Transverse colon (tissue), 4 donors: ENCODE measurements around the gene ADCY5. TPM values are rescaled to one million over a fixed set of nuclear protein-coding genes. Genes with fewer than 3 reads are reported as not detected.
A peak's percentile ranks its signal among the peaks of the same experiment; 100 is the strongest.

ENCODE experiments used
- DNase-seq: peaks from one replicate; pipeline ENCODE4 v3.0.0-alpha.2; 2019
- H3K27ac ChIP-seq, 4 donors: fragments of 200-600 bp; sonication (generic); 2 replicates each; pipeline ENCODE4 v1.5.1; 2016 to 2018; ENCODE audit warnings: inconsistent platforms in 4 of 4
- H3K27me3 ChIP-seq: fragments of 200-600 bp; sonication (generic); 2 replicates; pipeline ENCODE4 v1.5.1; 2017; ENCODE audit warnings: inconsistent platforms
- H3K36me3 ChIP-seq, 4 donors: fragments of 200-600 bp; sonication (generic); 2 replicates each; pipeline ENCODE4 v1.5.1; 2017 to 2019; ENCODE audit warnings: inconsistent platforms in 4 of 4
- H3K4me1 ChIP-seq, 4 donors: fragments of 200-600 bp; sonication (generic); 2 replicates each; pipeline ENCODE4 v1.5.1; 2017 to 2020; ENCODE audit warnings: inconsistent platforms in 4 of 4
- H3K4me3 ChIP-seq, 4 donors: fragments of 200-600 bp; sonication (generic); 1 replicate in 1 of 4; 2 replicates in 3 of 4; pipeline versions ENCODE4 v1.5.1 to v1.6.1; 2017 to 2019; ENCODE audit warnings: inconsistent platforms in 4 of 4
- H3K9me3 ChIP-seq, 2 donors: fragments of 200-600 bp; sonication (generic); 2 replicates each; pipeline ENCODE4 v1.5.1; 2017 to 2019; ENCODE audit warnings: inconsistent platforms in 2 of 2
- EP300 ChIP-seq: sonication (generic); formaldehyde crosslinking; IDR thresholded peaks from one replicate; pipeline ENCODE4 v1.6.1; 2017; ENCODE audit warnings: antibody characterized with exemption, low read depth
- POLR2A ChIP-seq: fragments of 450-650 bp; IDR thresholded peaks from one replicate; pipeline ENCODE4 v1.6.1; 2016; ENCODE audit warnings: antibody characterized with exemption, mild to moderate bottlenecking, moderate library complexity
- POLR2AphosphoS5 ChIP-seq, 3 donors: sonication (generic); formaldehyde crosslinking; IDR thresholded peaks; one replicate each; pipeline ENCODE4 v1.6.1; 2016; ENCODE audit warnings: antibody characterized with exemption in 3 of 3
- WGBS, 2 donors: methylation state at CpG; one replicate each; pipeline ENCODE4 v1.1.5; 2018; ENCODE audit warnings: low coverage in 1 of 2; 5-methylcytosine and 5-hydroxymethylcytosine counted together
- in situ Hi-C, 4 donors: fragments of 200-750 bp; cut with MboI; loops; one replicate each; pipeline versions ENCODE4 v1.15.0 to v1.15.1; 2017; ENCODE audit warnings: low sequenced_read_pairs in 3 of 4, low pct_ligation_motif_present in 1 of 4, low pct_unique_long_range_greater_than_20kb in 1 of 4
- intact Hi-C: fragments of 100-400 bp; cut with DNase I; formaldehyde crosslinking; loops from one replicate; pipeline ENCODE4 v1.15.1; 2023; ENCODE audit warnings: low total_unique reads
- total RNA-seq, 4 donors: library from RNA; depleted of rRNA; stranded (reverse); fragments of >200 nt; gene quantifications; one replicate each; pipeline ENCODE4 v1.1.0, GENCODE V29; 2016
- TF ChIP-seq, protein P1 (sequence below), 5 experiments: fragments of 200-600 bp in 3 of 5; fragments of 450-650 bp in 2 of 5; sonication (generic) in 3 of 5; IDR thresholded peaks; 1 replicate in 2 of 5; 2 replicates in 3 of 5; pipeline ENCODE4 v1.5.1; 2016 to 2017; ENCODE audit warnings: antibody characterized with exemption in 5 of 5, inconsistent platforms in 3 of 5, mild to moderate bottlenecking in 2 of 5, moderate library complexity in 1 of 5

ADCY5 gene
- total RNA-seq, 4 donors from 2014 or later = 13.9 to 42.0 (median 28.6) TPM

DNA sequence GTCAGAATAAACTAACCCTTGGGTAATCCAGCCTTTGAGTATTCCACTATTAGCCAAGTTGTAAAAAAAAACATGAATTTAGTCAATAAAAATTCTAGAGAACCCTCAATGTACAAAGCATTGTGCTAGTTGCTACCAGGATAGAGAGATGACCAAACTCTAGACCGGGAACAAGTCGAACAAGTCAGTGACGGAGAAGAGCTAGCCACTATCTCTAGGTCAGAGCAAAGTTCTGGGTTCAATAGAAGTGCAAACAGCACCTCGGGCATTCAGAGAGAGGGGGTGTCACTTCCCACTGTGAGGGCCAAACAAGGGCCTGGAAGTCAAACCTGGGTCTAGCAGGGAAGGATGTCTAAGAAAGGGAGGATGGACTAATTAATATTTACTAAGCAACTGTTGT lies 2.3 kb upstream of the ADCY5 start:
- H3K36me3 ChIP-seq = no peaks in the 10 kb centered on the region
- WGBS, 2 donors = 69 to 70% methylated on average over 4 of the region's 4 CpGs
- no peak overlapping the region for H3K27ac ChIP-seq
- H3K4me3 ChIP-seq = no peak overlapping the region
- no peak for DNase-seq
- H3K27me3 ChIP-seq = peaks cover 62% of the 10 kb centered on the region
- in situ Hi-C loops (no loop called here), intact Hi-C loops (no loop called here)
- no peaks in the 10 kb centered on the region for H3K9me3 ChIP-seq
- no peak for TF ChIP-seq POLR2A
- no peak for TF ChIP-seq POLR2AphosphoS5 (IDR thresholded peaks at IDR 0.05)
- TF ChIP-seq, protein P1, sequence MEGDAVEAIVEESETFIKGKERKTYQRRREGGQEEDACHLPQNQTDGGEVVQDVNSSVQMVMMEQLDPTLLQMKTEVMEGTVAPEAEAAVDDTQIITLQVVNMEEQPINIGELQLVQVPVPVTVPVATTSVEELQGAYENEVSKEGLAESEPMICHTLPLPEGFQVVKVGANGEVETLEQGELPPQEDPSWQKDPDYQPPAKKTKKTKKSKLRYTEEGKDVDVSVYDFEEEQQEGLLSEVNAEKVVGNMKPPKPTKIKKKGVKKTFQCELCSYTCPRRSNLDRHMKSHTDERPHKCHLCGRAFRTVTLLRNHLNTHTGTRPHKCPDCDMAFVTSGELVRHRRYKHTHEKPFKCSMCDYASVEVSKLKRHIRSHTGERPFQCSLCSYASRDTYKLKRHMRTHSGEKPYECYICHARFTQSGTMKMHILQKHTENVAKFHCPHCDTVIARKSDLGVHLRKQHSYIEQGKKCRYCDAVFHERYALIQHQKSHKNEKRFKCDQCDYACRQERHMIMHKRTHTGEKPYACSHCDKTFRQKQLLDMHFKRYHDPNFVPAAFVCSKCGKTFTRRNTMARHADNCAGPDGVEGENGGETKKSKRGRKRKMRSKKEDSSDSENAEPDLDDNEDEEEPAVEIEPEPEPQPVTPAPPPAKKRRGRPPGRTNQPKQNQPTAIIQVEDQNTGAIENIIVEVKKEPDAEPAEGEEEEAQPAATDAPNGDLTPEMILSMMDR (IDR thresholded peaks at IDR 0.05) = no peak
- TF ChIP-seq EP300 = no peak
- peaks cover 0 to 25% (median 15%) of the 10 kb centered on the region in 4 donors for H3K4me1 ChIP-seq

DNA sequence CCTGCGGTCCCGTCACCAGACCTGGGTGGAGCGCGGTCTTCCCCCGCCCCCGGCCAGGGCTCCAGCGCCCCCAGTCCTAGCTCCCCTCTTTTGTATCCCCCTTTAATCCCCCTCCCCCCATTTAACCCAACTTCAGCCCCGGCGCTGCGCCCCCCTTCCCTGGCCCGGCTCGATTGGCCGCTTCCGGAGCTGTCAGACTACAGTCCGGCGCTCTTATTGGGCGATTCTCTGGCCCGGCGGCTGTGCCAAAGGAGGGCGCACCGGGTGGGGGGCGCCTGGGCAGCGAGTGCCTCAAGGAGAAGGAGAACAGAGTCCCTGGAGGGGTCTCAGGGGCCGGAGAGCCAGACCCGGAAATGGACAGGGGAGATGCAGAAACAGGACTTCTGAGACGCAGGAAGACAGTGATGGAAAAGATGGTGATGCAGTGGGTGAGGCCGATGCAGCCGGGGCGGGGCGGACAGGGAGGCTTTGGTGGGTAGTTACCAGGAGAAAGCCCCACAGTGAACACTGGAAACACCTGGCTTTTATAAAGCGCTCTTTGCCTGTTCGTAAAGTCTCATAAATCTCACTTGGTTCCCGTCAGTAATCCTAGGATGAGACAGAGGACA lies 1.2 kb upstream of the ADCY5 start:
- no peaks in the 10 kb centered on the region for H3K36me3 ChIP-seq
- H3K4me3 ChIP-seq = peak overlapping the region; percentile 43 to 82 (median 68)
- in situ Hi-C loops (no loop called here), intact Hi-C loops (loop anchor here (5.0 to 10.0 kb wide), 2 partner anchors 75 to 118 kb away; no protein-coding TSS in a partner anchor)
- WGBS, 2 donors = 0 to 8% methylated on average over 2 to 30 of the region's 33 CpGs
- H3K9me3 ChIP-seq = no peaks in the 10 kb centered on the region
- peak overlapping the region; percentile 83 to 90 (median 88) for H3K27ac ChIP-seq
- TF ChIP-seq EP300 (no peak), POLR2A (no peak), POLR2AphosphoS5 (IDR thresholded peaks at IDR 0.05) (no peak)
- TF ChIP-seq, protein P1 (IDR thresholded peaks at IDR 0.05) = no peak
- H3K27me3 ChIP-seq = peaks cover 62% of the 10 kb centered on the region
- DNase-seq = peak; percentile 17
- peaks cover 0 to 25% (median 15%) of the 10 kb centered on the region in 4 donors for H3K4me1 ChIP-seq

DNA sequence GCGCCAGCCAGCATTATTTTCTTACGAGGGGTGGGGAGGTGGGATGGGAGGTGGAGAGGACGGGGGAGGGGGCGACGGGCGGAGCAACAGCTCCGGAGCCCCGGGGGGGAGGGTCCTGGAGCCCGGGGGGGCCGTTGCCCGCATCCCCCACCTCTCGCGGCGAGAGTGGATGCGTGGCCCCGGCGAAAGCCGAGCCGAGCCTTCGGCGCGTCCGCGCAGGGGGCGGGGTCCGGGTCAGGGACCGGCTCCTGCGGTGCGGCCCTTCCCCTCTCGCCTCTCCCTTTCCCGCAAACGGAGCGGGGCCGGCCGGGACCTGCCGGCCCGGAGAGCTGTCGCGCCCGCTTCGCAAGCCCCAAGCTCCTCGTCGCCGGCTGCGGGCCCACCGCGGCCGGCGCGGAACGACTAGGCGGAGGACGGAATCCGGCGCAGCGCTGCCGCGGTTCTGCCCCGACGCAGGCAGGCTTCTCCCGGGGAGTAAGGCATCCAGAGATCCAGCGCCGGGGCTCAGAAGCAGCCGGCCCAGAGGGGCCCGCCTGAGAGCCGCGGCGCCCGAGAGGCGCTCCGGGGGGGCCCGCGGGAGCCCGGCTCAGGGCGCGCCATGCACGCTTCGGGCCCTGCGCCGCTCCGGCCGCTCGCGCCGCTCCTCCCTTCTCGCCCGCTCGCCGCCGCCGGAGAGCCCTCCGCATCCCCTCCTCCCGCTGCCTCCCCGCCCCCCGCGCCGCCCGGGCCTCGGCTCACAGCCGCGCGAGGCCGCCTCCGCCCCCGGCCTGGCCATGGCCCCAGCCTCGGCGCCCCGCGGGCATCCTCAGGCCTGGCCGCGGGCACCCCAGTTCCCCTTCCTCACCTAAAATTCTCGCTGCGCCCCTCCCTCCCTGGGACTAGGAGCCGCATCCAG lies 459 bp upstream of the ADCY5 start:
- peaks cover 0 to 25% (median 18%) of the 10 kb centered on the region in 4 donors for H3K4me1 ChIP-seq
- DNase-seq = peak; percentile 26
- in situ Hi-C loops (no loop called here), intact Hi-C loops (loop anchor here (5.0 to 10.0 kb wide), 2 partner anchors 75 to 117 kb away; no protein-coding TSS in a partner anchor)
- peak overlapping the region; percentile 59 to 82 (median 68) for H3K4me3 ChIP-seq
- no peaks in the 10 kb centered on the region for H3K9me3 ChIP-seq
- H3K27me3 ChIP-seq = peaks cover 62% of the 10 kb centered on the region
- WGBS, 2 donors = 1% methylated on average over 78 of the region's 114 CpGs; no CpG with 5 or more reads in 1 of the 2 donors
- no peaks in the 10 kb centered on the region for H3K36me3 ChIP-seq
- peak overlapping the region; percentile 83 to 90 (median 88) for H3K27ac ChIP-seq
- TF ChIP-seq, protein P1 (IDR thresholded peaks at IDR 0.05) = no peak
- no peak for TF ChIP-seq POLR2AphosphoS5 (IDR thresholded peaks at IDR 0.05)

DNA sequence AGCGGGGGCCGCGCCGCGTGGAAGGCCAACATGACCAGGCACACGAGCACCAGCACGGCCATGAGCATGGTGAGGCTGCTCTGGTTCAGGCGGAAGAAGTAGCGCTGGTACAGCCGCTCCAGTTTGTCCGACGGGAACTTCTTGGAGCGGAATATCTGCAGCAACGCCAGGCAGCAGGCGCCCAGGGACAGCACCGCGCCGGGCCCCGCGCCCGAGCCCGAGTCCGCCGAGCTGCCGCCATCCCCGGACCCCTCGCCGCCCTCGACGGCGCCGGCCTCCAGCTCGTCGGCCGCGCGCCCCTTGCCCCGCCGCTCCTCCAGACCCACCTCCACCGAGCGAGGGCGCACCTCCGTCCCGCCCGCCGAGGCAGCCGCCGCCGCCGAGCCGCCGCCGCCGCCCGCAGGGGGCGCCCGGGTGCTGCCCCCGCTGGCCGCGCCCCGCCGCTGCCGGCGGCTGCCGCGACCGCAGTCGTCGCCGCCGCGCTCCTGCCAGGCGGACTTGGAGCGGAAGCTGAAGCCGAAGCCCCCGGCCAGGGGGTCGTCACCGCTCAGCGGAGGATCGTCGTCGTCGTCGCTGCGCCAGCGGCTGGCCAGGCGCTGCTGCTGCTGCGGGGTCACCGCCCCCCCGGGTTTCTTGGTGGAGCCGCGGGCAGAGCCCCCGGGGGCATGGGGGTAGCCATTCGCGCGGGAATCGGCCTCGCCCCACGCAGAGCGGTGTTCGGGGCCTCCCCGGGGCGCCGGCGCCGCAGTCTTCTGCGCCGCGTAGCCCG lies 957 bp downstream of the ADCY5 start:
- Histone ChIP-seq H3K9me3 (no peaks in the 10 kb centered on the region), H3K27me3 (peaks cover 54% of the 10 kb centered on the region), H3K4me1 (peaks cover 0 to 25% (median 18%) of the 10 kb centered on the region in 4 donors), H3K4me3 (peak overlapping the region; percentile 59 to 82 (median 68)), H3K27ac (peak overlapping the region; percentile 83 to 90 (median 88)), H3K36me3 (no peaks in the 10 kb centered on the region)
- TF ChIP-seq, protein P1 (IDR thresholded peaks at IDR 0.05) = no peak
- TF ChIP-seq POLR2AphosphoS5 (IDR thresholded peaks at IDR 0.05) (peak in 2 of 3 donors; percentile 19 to 47), POLR2A (no peak)
- in situ Hi-C loops (no loop called here), intact Hi-C loops (loop anchor here (5.0 to 10.0 kb wide), 2 partner anchors 73 to 116 kb away; no protein-coding TSS in a partner anchor)
- WGBS, 2 donors = 41% methylated on average over 59 of the region's 110 CpGs; no CpG with 5 or more reads in 1 of the 2 donors
- DNase-seq = peak; percentile 33
